Stromal cell of bone marrow (primary cell): ENCODE measurements around the gene PKDCC.

Source experiments
- DNase-seq: peaks from one replicate; pipeline ENCODE4 v3.0.0-alpha.2; 2012; ENCODE audit warnings: low read depth

The PKDCC gene

GRCh38 chr2:42107249-42108042 is 59.6 kb downstream of the PKDCC start:
- DNase-seq = no peak
